NOMO-1 treated with DMSO at 0.1 percent for 48 hours (cell line): ENCODE results near the gene INSL3.
"Not testable (repeated sequence)": the region's sequence is repeated elsewhere in the genome, so short reads cannot be mapped to it uniquely, and the experiment has no call there.

Experiments
- DNase-seq: peaks from one replicate; lab custom pipeline; 2025; ENCODE audit not compliant: unreplicated experiment; lab: John Stamatoyannopoulos, UW

Gene INSL3

GRCh38 chr19:17824339-17824738, 3.0 kb upstream of the INSL3 start:
- DNase-seq, result no peak

GRCh38 chr19:17817668-17818363, 3.5 kb downstream of the INSL3 start:
- no peak for DNase-seq

DNA sequence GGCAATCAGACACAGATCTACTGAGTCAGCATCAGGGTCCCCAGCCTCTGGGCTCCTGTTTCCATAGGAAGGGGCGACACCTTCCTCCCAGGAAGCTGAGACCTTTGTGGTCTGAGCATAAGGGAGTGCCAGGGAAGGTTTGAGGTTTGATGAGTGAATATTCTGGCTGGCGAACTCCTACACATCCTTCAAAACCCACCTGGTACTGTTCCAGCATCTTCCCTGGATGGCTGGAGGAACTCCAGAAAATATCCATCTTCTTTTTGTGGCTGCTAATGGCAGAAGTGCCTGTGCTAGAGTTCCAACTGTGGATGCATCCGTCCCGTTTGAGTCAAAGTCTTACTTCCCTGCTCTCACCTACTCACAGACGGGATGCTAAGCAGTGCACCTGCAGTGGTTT, 9.2 kb downstream of the INSL3 start:
- DNase-seq, result no peak

DNA sequence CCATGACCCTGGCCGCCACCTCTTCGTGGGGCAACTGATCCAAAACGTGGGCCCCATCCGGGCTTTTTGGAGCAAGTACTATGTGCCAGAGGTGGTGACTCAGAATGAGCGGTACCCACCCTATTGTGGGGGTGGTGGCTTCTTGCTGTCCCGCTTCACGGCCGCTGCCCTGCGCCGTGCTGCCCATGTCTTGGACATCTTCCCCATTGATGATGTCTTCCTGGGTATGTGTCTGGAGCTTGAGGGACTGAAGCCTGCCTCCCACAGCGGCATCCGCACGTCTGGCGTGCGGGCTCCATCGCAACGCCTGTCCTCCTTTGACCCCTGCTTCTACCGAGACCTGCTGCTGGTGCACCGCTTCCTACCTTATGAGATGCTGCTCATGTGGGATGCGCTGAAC, 9.6 kb downstream of the INSL3 start:
- no peak for DNase-seq

DNA sequence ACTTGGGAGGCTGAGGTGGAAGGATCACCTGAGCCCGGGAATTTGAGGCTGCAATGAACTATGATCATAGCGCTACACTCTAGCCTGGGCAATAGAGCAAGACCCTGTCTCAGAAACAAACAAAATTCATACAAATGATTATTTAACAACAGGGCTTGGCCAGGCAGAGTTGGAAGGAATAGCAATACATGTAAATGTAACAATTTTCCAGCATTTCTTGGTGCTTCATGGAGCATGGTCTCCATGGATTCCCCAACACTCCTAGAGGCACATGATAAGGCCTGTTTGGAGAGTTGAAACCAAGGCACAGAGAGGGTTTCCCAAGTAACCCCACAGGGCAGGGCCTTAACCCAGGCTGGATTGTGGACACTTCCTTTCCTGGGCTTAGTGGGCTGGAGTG, 10.2 kb downstream of the INSL3 start:
- no peak for DNase-seq

GRCh38 chr19:17807731-17808316, 13.5 kb downstream of the INSL3 start:
- no peak for DNase-seq

DNA sequence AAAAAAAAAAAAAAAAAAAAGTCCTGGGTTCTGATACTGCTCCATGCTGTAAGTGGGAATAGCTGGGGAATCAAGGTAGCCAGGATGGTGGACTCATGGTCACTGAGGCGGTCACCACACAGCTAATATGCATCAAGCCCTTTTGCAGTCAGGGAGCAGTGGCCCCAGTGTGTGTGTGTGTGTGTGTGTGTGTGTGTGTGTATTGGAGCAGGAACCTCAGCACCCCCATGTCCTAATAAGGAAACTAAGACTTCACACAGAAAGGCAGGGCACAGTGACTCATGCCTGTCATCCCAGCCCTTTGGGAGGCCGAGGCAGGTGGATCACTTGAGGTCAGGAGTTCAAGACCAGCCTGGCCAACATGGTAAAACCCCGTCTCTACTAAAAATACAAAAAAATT, 14.4 kb downstream of the INSL3 start:
- DNase-seq, result no peak

DNA sequence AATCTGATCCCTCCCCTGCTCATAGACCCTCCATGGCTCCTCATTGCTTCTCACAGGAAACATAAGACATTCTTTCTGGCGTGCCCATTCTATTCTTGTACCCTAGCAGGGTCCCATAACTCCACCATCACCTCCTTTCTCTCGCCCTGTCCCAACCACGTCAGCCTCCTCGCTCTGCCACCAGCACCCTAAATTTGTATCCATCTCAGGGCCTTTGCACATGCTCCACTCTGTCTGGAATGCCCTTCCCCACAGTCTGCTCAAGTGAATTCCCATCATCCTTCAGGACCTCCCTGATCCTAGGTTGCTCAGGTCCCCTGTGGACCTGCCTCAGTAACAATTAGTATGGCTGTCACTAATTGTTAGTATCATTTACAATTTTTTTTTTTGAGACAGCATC, 15.9 kb downstream of the INSL3 start:
- no peak for DNase-seq

GRCh38 chr19:17803264-17803896, 17.9 kb downstream of the INSL3 start:
- DNase-seq, result peak; percentile 78

GRCh38 chr19:17802137-17802858, 19.0 kb downstream of the INSL3 start:
- DNase-seq, result no peak

DNA sequence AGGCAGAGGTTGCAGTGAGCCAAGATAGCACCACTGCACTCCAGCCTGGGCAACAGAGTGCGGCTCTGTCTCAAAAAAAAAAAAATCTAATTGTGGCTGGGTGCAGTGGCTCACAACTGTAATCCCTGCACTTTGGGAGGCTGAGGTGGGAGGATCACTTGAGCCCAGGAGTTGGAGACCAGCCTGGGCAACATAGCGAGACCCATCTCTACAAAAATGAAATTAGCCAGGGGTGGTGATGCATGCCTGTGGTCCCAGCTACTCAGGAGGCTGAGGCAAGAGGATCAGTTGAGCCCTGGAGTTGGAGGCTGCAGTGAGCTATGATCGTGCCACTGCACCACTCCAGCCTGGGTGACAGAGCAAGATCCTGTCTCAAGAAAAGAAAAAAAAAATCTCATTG, 22.7 kb downstream of the INSL3 start:
- DNase-seq, result not testable (repeated sequence)

- DNase-seq, result no peak
Observed at GRCh38 chr19:17797424-17798201, 23.7 kb downstream of the INSL3 start.

GRCh38 chr19:17796838-17797423, 24.4 kb downstream of the INSL3 start:
- no peak for DNase-seq

- no peak for DNase-seq
Observed at GRCh38 chr19:17796013-17796837, 25.1 kb downstream of the INSL3 start.

DNA sequence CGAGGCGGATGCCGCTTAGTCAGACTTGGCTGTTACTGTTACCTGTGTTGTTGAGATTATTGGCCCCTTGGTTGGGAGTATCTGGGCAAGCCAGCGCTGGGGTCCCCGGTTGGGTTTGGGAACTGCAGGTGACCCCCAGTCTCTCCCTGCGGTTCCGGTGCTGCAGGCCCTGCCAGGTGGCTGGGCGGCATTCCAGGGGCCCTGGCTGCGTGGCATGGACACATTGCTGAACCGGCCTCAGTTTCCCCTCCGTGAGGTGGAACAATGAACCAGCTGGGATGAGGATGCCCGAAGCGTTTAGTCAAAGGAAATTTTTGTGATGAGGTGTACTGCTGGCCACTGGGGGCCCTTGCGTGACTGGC, 25.8 kb downstream of the INSL3 start:
- no peak for DNase-seq

DNA sequence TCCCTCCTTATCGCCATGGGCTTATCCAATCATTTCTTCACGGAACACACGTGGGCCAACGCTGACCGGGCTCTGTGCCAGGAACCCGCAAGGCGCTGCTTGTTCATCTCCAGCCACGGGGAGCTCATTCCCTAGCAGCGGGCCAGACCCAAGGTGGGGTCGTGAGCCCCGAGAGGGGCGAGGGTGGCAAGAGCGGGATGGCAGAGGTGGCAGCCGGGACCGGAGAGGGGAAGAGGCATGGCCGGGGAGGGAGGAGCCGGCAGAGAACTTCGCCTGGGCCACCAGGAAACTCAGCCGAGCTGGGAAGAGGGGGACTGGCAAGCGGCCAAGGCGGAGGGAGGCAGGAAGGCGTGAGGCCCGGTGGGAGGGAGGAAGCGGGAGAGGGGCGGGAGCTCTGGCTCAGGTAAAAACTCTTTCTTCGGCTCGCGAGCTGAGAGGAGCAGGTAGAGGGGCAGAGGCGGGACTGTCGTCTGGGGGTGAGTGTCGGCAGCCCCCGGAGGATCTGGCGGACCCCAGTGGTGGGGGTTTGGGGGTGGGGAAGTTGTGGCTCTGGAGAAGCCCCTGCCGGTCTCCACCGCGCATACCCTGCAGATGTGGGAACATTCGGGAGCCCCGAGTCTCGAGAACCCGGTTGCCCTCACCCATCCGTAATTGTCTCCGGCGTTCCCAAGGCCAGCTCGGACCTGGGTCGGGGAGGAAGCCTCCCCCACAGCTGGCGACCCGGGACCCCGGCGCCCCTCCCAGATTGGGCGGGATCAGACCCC, 26.4 kb downstream of the INSL3 start, which contains the start of gene B3GNT3:
Gene B3GNT3 (plus strand): TSS at position 408 of the 764 bp plus-strand sequence. CDS start 12,670 bp downstream, outside the sequence.
- DNase-seq, result no peak

GRCh38 chr19:17794412-17794730, 26.9 kb downstream of the INSL3 start:
- DNase-seq, result no peak

- no peak for DNase-seq
Observed at GRCh38 chr19:17790059-17790780, 31.1 kb downstream of the INSL3 start.

- no peak for DNase-seq
Observed at GRCh38 chr19:17788632-17789031, 32.7 kb downstream of the INSL3 start.
